HG03159 (cell line): ENCODE results near the gene TMEM63A.

ENCODE experiments used
- ATAC-seq: cut with Tn5 transposase; IDR thresholded peaks from one replicate; pipeline ENCODE4 v1.9.1; 2021; ENCODE audit warnings: mild to moderate bottlenecking, moderate library complexity; ENCODE audit not compliant: unreplicated experiment

Gene TMEM63A

DNA sequence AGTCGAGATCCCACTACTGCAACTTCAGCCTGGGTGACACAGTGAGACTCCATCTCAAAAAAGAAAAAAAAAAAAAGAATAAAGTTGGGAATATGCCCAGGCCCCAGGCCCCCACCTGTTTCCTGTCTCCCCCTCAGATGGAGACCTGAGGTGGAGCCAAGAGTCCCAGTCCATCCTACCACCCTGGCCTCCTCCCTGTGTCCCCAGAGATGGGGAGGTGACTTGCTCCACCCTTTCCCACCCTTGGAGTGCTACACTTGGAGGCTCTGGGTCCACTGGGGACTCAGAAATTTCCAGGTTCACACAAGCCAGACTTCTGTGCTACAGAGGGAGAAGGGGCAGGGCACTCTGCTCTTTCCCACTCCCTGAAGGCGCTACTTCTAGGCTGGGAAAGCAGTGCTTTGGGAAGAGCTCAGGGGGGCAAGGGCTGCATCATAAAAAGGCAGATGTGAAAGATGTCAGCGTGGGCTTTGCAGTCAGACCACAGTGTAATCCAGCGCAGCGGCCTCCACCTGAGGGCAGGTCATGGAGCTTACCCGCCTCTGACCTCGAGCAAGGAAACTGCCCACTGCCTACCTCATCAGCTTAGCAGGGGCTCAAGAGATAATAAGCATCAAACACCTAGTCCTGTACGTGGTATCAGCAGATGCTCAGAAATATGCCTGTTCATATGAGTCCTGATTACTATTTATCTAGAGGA, 13.4 kb downstream of the TMEM63A start:
- ATAC-seq = no peak

DNA sequence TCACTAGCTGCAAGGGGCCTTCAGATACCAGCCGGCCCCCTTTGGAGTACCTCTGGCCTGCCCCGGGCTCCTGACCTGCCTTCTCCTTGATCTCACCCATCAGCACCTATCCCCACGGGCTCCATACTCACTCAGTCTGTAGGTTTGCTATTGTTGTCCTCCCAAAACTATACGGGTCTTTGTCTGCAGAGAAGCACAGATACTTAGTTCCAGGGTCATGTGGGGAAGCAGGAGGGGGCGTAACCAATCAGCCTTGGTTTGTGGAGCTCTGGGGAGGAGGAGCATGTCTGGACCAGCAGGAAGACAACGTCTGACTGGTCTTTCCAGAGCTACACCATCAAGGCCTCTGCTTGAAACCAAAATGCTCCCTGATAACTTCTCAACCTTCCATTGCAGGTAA, 15.2 kb downstream of the TMEM63A start:
- ATAC-seq = no peak

DNA sequence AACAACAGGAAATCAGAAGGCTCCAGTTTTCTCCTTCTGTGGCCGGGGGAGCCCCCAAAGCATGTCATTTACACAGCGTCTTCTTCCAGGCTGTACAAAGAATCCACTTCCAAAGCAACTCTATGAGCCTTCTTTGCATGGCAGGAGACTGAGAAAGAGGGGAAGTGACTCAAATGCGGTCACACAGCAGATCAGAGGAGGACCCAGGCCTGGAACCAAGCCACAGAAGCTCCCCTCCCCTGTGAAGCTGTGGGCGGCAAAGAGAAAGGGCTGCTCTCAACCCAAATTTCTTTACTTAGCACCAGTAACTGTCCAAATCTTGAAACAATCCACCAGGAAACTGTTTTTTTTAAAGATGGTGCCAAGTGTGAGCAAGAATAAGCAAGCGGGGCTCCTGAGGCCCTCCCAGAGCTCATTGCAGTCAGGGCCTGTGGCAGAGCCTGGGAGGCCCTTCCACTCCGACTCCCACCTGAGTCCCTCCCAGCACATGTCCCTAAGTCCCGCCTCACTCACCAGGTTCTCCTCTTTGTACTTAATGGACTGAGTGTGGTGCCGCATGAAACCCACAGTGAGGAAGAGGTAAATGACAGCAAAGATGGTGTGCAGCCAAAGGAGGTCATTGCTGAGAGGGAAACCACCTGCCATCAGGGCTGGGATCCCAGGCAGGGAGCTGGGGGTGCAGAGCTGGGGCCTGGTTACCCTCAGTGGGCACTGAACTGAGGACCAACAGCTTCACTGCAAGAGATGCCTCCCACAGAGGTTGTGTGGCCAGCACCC, 15.9 kb downstream of the TMEM63A start:
- peak; percentile 72 for ATAC-seq

DNA sequence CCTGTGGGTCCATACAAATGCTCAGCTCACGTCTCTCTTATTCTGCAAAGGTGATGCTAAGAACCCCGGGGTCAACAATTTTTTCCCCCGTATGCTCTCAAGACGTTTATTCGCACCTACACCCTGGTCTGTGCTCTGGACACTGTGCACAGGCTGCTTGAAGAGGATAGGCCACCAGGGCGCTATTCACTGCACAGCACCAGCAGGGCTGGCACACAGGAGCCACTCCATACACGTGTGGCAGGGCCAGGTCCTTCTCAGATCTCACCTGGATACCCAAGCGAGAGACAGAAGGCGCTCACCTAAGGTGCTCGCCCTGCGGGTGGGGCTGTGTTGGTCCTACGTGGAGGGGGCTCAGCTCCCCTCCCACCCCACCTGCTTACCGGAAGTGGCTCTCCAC, 16.7 kb downstream of the TMEM63A start:
- ATAC-seq = no peak

DNA sequence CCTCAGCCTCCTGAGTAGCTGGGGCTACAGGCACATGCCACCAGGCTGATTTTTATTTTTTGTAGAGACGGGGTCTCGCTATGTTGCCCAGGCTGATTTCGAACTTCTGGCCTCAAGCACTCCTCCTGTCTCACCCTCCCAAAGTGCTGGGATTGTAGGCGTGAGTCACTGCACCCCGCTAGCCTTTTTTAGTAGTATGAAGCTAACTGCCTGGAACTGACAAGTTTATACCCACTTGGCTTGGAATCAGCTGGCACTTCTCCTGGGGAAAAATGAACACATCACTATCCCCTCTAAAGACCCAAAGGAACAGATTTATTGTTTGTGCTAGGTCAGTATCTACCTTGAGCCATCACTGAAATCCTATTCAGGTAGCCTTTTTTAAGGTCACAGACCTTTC, 19.0 kb downstream of the TMEM63A start:
- no peak for ATAC-seq

DNA sequence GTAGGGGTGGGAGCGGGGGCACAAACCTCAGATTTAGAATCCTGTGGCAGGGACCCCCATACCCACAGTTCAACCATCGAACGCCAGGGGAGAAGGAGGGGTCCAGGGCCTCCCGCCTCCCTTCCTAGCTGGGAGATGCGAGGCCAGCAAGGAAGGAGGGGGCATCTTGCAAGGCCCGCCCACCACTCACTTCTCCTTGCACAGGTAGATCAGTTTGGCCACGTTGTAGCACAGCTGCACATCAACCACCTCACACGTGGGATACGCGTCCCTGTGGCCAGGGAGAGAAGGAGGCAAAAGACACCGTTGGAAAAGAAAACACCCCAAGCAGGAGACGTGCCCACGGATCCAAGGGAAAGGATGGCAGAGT, 19.6 kb downstream of the TMEM63A start:
- no peak for ATAC-seq

DNA sequence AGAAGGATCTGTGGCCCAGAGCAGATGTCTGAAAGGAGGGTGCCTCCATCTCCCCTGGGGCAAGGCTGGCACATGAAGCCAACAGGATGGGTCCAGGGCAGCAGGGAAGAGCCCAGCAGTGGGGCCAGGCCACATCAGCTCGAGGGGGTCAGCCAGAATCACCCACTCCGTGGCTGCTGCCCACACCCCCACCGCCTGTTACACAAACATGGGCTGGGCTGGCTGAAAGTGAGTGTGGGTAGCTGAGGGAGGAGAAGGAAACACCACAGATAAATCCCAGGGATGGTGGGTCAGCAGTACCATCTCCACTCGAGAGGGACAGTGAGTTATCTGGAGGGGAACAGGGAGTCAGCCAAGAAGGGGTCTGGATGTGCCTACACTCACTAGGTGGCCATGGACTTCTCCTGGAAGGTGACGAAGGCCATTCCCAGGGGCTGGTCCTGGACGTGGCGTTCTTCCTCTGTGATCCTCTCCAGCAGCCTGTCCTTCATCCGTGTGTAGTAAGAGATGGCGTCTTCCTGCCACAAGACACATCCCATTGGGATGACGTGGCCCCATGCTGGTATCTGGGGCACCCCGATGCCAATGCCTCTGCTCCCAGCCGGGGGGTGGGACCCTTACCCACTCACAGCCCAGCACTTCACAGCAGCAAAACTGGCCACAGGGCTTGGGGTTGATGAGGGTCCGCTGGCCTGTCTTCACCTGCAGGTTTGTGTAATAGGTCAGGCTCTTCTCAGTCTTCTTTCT, 20.2 kb downstream of the TMEM63A start:
- ATAC-seq = no peak

DNA sequence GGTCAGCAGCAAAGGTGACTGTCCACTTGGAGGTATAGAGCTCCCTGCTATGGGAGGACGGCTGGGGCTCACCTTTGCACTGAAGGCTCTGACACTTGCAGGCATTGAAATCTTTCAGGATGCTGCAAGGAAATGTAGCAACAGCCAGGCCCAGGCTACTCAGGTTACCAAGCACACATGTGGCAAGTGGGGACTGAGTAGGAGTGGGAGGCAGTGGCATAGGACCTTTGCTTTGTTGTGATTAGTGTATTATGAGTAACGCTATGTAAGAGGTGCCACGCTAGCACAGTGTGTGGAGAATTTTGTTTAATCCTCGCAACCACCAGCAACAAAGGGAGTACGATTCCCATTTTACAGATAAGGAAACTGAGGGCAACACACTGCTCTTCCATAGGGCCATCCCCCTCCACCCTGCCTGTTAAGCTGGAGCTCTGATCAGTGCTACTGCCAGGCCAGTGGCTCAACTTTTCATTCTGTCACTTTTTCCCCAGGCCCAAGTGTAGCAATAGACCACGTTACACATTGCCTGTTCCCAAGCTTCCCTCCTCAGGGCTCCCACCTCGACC, 21.2 kb downstream of the TMEM63A start:
- no peak for ATAC-seq

DNA sequence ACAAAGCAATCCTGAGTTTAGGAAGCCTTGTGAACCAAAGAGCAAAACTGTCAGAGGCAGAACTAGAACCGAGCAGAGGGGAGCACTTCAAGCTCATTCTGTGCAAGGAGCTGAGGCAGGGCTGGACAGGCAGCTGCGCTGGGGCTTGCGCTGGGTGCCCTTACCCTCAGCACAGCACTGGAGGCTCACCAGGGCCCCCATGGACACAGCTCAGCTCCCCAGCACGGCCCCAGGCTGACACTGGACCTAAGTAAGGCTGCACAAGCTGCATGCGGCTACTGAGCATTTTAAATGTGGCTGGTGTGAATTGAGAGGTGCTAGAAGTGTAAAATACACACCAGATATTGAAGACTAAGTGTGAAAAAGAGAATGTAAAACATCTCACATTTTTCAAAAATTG, 22.1 kb downstream of the TMEM63A start:
- no peak for ATAC-seq

DNA sequence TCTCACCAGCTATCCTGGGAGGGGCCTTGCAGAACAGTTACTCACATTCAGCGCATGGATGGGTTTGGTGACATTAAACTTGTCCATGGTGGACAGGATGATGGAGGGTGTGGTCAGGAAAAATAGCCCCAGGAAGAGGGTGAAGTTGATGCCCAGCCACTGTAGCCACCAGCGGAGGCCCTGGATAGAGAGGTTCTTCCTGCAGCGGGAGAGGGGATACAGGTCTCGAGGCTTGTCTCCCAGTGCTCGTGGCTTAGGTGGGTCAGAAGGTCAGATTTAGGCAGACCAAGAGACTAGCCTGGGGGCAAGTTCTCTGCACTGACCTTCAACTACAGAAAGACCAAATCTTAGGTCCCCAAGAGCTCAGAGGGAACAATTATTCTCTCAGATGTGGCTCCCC, 23.0 kb downstream of the TMEM63A start:
- no peak for ATAC-seq

DNA sequence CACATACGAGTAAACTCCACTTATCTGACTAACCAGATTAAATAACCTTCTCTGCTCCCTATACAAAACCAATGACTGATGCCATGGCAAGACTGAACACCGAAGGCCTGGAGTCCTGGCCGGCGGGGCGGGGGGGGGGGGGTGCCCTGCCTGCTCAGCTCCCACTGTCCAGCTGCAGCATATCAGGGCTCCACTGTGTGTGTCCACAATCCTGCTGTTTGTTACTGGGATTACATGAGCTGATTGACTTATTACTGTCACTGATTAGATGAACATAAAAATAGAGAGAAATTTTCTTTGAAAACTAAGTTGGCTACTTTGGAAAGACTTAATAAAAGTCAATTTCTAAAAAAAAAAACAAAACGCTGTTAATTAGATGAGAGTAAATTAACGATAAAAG, 24.9 kb downstream of the TMEM63A start:
- no peak for ATAC-seq

DNA sequence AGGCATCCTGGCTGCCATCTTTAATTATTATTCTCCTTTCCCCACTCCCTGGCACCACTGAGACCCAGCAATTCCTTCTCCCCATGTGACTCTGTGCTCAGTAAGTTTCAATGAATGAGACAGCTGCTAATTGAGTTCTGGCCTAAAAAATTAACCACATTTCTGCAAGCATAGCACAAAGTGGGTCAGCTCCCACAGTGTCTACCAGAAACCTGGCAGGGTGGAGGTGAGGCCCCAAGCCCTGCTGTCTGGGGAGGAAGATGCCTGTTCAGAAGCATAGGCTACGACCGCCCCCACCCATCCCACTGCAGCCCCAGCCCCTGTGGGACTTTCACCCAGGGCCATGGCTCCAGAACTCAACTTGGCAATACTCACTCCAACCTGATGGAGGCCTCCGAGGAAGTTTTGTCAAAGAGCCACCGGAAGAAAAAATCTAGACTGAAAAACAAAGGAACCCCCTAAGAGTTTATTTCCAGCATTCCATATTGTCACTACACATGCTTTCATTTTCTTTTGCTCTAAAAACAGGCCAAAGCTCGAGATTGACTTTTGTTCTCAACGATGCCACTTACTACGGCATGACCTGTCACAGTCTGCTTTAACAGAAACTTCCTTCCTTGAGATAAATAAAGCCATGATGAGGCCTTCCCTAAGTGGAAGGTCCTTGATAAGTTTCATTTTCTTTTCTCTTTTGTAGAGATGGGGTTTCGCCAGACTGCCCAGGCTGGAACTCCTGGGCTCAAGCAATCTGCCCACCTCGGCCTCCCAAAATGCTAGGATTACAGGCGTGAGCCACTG, 26.5 kb downstream of the TMEM63A start:
- ATAC-seq = no peak

DNA sequence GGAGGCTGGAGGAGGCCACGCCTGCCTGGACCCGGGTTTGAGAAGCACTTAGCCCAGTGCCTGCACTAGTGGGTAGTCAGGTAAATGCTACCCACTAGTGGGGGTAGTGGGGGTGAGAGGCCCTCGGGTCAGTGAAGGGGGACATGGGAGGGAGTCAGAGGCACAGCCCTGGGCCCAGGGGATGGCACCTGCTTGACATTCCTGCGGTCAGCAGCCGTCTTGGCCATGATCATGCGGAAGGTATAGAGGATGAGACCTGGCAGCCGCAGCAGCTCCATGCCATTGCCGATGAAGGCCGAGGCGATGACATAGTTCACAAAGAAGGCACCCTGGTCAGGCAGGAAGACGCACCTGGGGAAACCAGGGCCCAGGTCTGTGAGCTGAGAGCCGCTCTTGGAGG, 28.7 kb downstream of the TMEM63A start:
- no peak for ATAC-seq

DNA sequence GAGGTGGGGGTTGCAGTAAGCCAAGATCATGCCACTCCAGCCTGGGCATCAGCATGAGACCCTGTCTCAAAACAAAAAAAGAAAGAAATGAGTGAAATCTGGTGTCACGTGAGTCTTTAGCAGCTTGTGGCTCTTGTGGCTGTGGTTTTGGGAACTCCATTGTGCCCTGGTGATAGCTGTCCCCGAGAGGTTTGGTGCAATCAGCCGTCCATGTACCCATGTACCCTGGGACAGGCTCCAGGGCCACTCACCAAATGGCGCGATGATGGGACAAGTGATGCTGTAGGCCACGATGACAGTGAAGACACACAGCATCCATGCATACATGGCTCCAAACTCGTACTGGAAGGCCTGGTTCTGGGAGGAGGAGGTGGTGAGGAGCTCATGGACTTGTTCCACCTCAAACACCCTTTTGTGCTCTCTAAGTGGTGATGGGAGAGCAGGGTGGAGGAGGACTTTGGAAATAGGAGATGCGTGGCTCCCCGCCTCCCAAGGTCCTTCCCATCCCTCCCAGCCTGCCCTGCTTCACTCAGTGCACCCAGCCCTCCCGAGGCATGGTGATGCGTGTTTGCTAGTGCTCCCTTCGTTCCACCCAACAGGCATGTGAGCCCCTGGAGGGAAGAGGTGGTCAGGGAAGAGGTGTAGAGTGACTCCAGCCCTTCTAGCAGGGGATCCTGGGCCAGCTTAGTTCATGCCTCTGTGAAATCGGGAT, 29.6 kb downstream of the TMEM63A start:
- ATAC-seq = no peak

DNA sequence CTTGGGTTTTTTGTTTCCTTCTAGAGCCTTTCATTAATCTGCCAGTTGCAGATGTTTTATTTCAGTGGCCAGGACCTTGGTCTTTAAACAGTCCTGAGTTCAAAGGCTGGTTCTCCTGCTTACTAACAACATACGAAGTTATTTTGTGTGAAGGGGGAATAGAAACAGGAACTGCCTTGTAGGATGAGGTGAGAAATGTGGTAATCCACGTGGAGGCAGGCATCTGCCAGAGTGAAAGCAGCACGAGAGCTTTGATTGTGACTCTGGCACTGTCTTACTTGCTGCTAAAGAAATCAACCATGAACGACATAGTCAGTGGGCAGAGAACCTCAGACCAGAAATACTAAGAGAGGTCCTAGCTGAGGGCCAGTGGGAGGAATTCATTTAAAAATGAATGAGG, 30.4 kb downstream of the TMEM63A start:
- peak; percentile 46 for ATAC-seq

DNA sequence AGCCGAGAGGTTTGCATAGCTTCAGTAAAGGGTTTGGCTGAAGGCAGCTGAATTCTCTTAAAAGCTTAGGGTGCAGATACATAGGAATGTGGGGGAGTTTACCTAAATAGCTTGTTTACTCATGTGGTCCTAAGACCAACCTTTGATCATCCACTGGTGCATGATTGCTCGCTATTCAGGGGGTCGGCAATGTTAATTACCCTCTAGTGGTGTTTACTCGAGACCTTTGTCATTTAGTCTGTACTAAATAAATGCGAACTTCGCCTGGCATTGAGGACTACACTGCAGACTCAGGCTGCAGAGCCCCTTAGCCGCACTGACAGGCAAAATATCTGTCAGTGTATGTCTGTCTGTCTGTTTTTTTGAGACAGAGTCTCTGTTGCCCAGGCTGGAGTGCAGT, 31.8 kb downstream of the TMEM63A start:
- ATAC-seq = no peak

DNA sequence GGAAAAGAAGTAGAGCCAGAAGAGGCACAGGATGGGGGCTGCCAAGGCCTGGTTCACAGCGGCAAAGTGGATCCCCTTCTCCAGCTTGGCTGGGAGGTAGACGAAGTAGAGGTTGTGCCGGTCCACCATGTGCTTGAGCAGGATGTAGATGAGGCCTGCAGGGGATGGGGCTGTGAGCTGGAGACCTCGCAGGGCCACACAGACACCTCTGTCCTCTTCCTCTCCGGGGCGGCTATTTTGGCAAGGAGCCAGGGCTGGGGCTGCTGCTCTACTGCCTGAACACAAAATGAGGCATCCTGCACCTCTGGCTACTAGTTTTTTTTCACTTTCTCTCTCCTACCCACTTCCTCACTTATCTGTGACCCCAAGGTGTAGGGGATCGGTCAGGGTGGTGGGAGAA, 32.3 kb downstream of the TMEM63A start:
- ATAC-seq = no peak

DNA sequence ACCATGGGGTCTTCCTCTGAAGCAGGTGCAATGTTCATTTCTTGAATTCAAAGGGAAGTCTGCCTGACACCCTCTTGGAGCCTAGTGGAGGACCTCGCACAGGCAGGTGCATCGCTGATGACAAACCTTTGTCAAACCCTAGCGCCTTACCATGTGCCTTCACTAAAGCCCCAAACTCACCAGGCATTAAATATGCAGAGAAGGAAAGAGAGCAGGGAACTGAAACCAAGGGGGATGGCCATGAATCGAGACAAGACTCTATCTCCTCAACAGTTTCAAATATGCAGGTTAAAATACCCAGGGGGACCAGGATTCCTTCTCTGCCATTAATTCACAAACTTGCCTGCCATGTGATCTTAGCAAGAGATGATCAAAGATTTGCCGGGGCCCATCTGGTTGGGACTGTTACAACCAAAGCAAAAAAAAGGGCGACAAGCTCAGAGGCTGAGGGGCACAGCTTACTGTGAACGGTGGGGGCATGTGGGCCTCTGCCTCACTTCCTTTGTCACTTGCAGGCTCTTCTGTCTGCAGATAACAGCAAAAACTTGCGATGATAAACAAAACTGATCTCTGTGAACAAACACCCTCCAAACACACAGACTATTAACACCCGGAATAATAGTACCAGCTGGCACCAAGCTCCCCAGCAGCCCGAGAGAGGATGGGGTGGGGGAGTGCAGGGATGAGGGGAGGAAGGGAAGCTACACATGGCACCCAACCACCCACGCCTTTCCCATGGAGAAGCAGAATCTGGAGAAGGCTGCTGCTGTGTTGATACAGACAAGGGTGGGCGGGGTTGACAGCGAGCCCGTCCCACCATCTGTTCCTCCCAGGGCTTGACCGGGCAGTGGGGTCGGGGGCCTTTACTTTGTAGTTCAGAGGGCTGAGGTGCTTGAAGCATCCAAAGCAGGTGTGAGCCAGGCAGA, 33.9 kb downstream of the TMEM63A start:
- peak; percentile 67 for ATAC-seq

DNA sequence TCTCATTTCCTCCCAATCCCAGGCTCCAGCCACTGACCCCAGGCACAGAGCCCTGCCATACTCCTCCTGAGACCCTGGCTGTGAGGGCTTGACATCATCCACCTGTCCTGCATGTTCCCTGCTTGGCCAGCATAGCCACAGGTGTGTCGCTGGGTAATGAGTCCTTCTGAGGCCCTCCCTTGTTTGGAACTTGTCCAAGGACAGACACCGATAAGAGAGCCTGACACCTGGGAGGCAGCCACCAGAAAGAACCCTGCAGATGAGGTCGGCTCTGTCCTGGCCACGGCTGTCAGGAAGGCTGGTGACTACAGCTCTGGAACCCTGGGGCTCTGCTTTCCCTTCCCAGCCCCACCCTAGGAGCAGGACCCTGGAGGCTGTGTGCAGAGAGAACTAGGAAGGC, 34.6 kb downstream of the TMEM63A start:
- no peak for ATAC-seq
